A673 (cell line): Measurements from ENCODE around the gene IFNLR1. TPM values are rescaled to one million over a fixed set of nuclear protein-coding genes. Genes with fewer than 3 reads are reported as not detected.

Source experiments
- BruUV-seq: library from RNA; stranded (reverse); fragments of 400-500 nt; replicated peaks from 2 replicates; lab custom pipeline; 2021; lab: Mats Ljungman, UMichigan
- CTCF ChIA-PET: fragments of 300-600 bp; sonication (Branson Sonifier 250); formaldehyde crosslinking; loops from one replicate; lab custom pipeline; 2022; ENCODE audit warnings: antibody characterized with exemption; lab: Charles Lee
- POLR2A ChIA-PET: fragments of 300-600 bp; sonication (Branson Sonifier 250); formaldehyde crosslinking; loops from one replicate; lab custom pipeline; 2022; ENCODE audit warnings: antibody characterized with exemption; ENCODE audit not compliant: low non-redundant PET; lab: Charles Lee
- DNase-seq: peaks from one replicate; pipeline ENCODE4 v3.0.0-alpha.2; 2015; ENCODE audit warnings: low spot score
- H3K27ac ChIP-seq: fragments of 200-600 bp; sonication (generic); 2 replicates; pipeline ENCODE4 v1.5.1; 2016; ENCODE audit warnings: mixed run types, low read depth, mild to moderate bottlenecking, mixed read lengths, antibody characterized with exemption, low read length; ENCODE audit not compliant: poor library complexity, severe bottlenecking
- H3K27me3 ChIP-seq: fragments of 200-600 bp; sonication (generic); replicated peaks from 2 replicates; pipeline ENCODE4 v1.6.1; 2017; ENCODE audit warnings: mixed run types, low read depth, mild to moderate bottlenecking, mixed read lengths, antibody characterized with exemption, low read length; ENCODE audit not compliant: insufficient read depth, poor library complexity
- H3K36me3 ChIP-seq: fragments of 200-600 bp; sonication (generic); 2 replicates; pipeline ENCODE4 v1.6.1; 2016; ENCODE audit warnings: mixed run types, mild to moderate bottlenecking, mixed read lengths, antibody characterized with exemption, low read length; ENCODE audit not compliant: insufficient read depth, poor library complexity, severe bottlenecking
- H3K4me1 ChIP-seq: fragments of 200-600 bp; sonication (generic); 2 replicates; pipeline ENCODE4 v1.6.1; 2017; ENCODE audit warnings: mixed run types, mild to moderate bottlenecking, mixed read lengths, antibody characterized with exemption, low read length; ENCODE audit not compliant: insufficient read depth, poor library complexity, severe bottlenecking
- H3K4me3 ChIP-seq: fragments of 200-600 bp; sonication (generic); 2 replicates; pipeline ENCODE4 v1.5.1; 2016; ENCODE audit warnings: low read depth, mixed run types, mild to moderate bottlenecking, mixed read lengths, low read length; ENCODE audit not compliant: poor library complexity, severe bottlenecking
- H3K9me3 ChIP-seq: fragments of 200-600 bp; sonication (generic); 2 replicates; pipeline ENCODE4 v1.6.1; 2016; ENCODE audit warnings: mixed run types, low read depth, mild to moderate bottlenecking, mixed read lengths, antibody characterized with exemption, low read length; ENCODE audit not compliant: poor library complexity, severe bottlenecking
- CTCF ChIP-seq: fragments of 300-800, 200-600 bp; sonication (generic); conservative IDR thresholded peaks from 2 replicates; pipeline ENCODE4 v1.5.1; 2017; ENCODE audit warnings: low read depth, mild to moderate bottlenecking, antibody characterized with exemption, low read length, moderate library complexity, mixed read lengths
- EZH2 ChIP-seq: fragments of 200-600 bp; sonication (generic); IDR thresholded peaks from 2 replicates; pipeline ENCODE4 v1.6.1; 2017; ENCODE audit warnings: borderline replicate concordance, low read depth, mild to moderate bottlenecking, mixed read lengths, antibody characterized with exemption, low read length; ENCODE audit not compliant: poor library complexity, severe bottlenecking
- intact Hi-C: fragments of 100-400 bp; cut with micrococcal nuclease; formaldehyde crosslinking; loops from one replicate; pipeline ENCODE4 v1.10.0; 2022; ENCODE audit not compliant: unreplicated experiment
- total RNA-seq: library from RNA; stranded (reverse); gene quantifications from 2 replicates; pipeline ENCODE4 v1.2.3, GENCODE V29; 2021

Gene IFNLR1
- total RNA-seq, 1 experiment from 2014 or later, result 2.0 TPM

DNA sequence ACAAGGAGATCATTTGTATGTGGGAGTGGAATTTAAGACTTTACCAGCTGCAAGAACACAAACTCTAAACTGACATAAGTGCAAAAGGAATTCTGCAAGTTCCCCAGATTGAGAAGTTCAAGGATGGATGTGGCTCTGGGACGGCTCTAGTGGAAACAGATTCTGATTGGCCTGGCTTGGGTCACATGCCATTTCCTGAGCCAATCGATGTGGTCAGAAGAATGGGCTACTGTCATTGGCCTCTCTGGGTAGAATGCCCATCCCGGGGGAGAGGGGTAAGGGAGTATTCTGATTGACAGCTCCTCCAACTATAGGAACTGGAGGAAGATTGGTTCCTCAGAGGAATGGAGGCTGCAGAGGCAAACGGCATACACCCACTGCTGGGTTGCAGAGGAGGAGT lies 6.0 kb upstream of the IFNLR1 start:
- TF ChIP-seq EZH2 (no peak), CTCF (no peak)
- POLR2A ChIA-PET, result interaction anchor here (0.6 kb wide), 1 partner anchor 189 kb away, joined by 5 read pairs; no protein-coding TSS in a partner anchor
- H3K36me3 ChIP-seq, result no peaks in the 10 kb centered on the region
- no peaks in the 10 kb centered on the region for H3K27me3 ChIP-seq
- no peaks in the 10 kb centered on the region for H3K9me3 ChIP-seq
- H3K4me3 ChIP-seq, result no peak overlapping the region
- no peak overlapping the region for H3K27ac ChIP-seq
- peak; percentile 71 for DNase-seq
- CTCF ChIA-PET, result no interaction called here
- H3K4me1 ChIP-seq, result peaks cover 9% of the 10 kb centered on the region
- intact Hi-C loops, result no loop called here
- no TSS peak for BruUV-seq

DNA sequence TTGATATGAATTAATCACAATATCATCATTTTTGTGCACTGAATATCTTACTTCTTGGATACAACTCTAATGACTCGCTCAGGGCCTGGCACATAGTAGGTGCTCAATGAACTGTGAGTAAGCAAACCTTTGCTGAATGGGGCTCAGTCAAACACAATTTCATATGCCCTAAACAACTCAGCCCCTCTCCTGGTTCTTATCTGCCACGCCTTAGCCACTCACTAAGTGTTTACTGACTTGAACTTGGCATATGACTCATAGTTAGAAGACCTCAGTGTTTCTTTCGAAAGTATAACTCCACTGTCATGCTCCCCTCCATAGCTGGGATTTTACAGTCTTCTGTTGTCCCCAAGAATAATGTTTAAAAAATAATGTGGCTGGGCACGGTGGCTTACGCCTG lies 4.8 kb upstream of the IFNLR1 start:
- DNase-seq, result no peak
- peaks cover 9% of the 10 kb centered on the region for H3K4me1 ChIP-seq
- TF ChIP-seq EZH2 (no peak), CTCF (no peak)
- intact Hi-C loops, result no loop called here
- no peak overlapping the region for H3K4me3 ChIP-seq
- no peak overlapping the region for H3K27ac ChIP-seq
- CTCF ChIA-PET, result no interaction called here
- no peaks in the 10 kb centered on the region for H3K36me3 ChIP-seq
- no peaks in the 10 kb centered on the region for H3K9me3 ChIP-seq
- no TSS peak for BruUV-seq
- POLR2A ChIA-PET, result no interaction called here
- no peaks in the 10 kb centered on the region for H3K27me3 ChIP-seq

DNA sequence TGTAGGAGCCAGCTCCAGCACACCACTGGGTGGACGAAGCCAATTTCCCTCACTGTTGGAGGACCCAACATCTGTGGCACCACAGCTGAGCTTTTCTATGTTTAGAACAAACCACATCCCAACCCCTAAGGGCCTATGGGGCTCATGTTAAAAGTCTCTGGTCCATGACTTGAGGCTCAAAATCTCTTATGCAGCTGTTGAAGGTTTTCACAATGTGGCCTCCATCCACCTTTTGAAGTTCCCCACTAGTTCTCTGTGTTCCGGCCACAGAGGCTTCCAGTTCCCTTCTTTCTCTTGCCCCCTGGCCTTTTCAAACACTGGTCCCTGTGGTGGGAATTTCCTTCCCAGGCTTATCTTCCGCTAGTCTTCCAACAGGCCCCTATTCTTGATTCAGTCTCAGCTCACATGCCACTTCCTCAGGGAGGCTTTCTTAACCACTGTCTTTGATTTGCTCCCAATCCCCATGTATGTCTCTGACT lies 3.9 kb upstream of the IFNLR1 start:
- Histone ChIP-seq H3K27ac (no peak overlapping the region), H3K36me3 (no peaks in the 10 kb centered on the region), H3K4me3 (no peak overlapping the region), H3K27me3 (no peaks in the 10 kb centered on the region), H3K9me3 (no peaks in the 10 kb centered on the region), H3K4me1 (peaks cover 9% of the 10 kb centered on the region)
- intact Hi-C loops, result no loop called here
- CTCF ChIA-PET, result no interaction called here
- no TSS peak for BruUV-seq
- POLR2A ChIA-PET, result no interaction called here
- TF ChIP-seq EZH2, result no peak
- DNase-seq, result no peak

DNA sequence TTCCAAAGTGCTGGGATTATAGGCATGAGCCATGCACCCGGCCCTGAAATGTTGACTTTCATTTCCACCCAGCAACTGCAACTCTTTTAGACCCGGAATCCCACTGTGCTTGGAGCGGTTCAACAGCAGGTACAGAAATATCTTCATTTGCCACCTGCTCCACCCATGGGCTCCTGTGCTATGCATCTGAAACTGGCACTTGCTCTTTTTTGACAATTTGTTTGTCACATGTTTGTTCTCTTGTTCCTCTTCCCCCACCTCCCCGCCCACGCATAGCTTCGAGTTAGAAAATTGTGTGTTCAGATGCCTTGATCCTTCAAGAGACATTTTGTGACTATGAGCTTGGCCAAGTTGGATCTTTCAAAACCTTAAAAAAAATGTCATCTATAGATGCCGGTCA lies 2.4 kb upstream of the IFNLR1 start:
- Histone ChIP-seq H3K4me1 (peaks cover 4% of the 10 kb centered on the region), H3K27me3 (no peaks in the 10 kb centered on the region), H3K27ac (no peak overlapping the region), H3K9me3 (no peaks in the 10 kb centered on the region), H3K36me3 (no peaks in the 10 kb centered on the region), H3K4me3 (no peak overlapping the region)
- ChIA-PET POLR2A (no interaction called here), CTCF (interaction anchor here (0.7 kb wide), 1 partner anchor 86 kb away, joined by 11 read pairs; no protein-coding TSS in a partner anchor)
- no peak for DNase-seq
- TF ChIP-seq CTCF (no peak), EZH2 (no peak)
- intact Hi-C loops, result no loop called here
- no TSS peak for BruUV-seq
